HG03064 (cell line): ENCODE results near the gene SAMD13.

ENCODE experiments used
- ATAC-seq: cut with Tn5 transposase; IDR thresholded peaks from one replicate; pipeline ENCODE4 v1.9.1; 2021; ENCODE audit warnings: low read depth; ENCODE audit not compliant: unreplicated experiment

The SAMD13 gene

GRCh38 chr1:84330125-84330984 lies 28.8 kb downstream of the SAMD13 start:
- no peak for ATAC-seq

DNA sequence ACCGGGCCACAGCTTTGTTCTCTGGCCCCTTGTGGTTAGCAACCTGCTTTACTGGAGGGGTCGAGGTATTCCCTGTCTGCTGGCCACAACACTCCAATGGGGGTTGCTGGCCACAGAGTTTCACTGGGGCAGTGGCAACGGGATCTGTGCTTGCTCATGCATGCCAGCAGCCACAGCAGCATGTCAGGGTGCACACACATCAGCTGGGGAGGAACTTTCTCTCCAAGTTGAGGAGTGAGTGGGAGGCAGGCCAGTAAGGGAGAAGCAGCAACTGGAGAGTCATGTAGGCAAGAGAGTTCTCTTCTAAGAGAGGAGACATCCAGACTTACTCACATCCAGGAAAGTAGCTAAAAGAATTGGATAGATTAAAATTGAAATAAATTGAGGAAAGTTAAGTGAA lies 38.0 kb downstream of the SAMD13 start:
- ATAC-seq, result no peak

DNA sequence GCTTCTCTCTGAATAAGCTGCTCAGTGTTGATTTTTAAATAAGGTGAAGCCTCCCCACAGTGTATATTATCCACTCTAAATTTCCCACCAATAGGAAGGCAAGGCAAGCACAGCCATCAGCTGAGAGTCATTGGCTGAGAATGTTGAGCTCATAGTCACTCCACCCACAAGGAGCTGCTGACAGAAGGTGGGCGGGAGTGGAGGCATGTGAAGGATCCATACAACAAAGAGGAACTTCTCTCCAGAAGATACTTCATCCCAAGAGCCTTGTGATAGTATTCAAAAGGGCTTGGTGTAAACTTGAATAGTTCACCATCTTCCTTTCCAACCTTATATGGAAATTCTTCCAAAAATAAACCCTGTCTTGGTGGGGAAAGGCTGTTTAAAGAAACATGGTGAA lies 42.8 kb downstream of the SAMD13 start:
- ATAC-seq, result no peak

GRCh38 chr1:84345220-84345619 lies 43.7 kb downstream of the SAMD13 start:
- ATAC-seq, result no peak

GRCh38 chr1:84347271-84347931 lies 45.9 kb downstream of the SAMD13 start:
- no peak for ATAC-seq

GRCh38 chr1:84347932-84348555 lies 46.5 kb downstream of the SAMD13 start:
- ATAC-seq, result no peak

DNA sequence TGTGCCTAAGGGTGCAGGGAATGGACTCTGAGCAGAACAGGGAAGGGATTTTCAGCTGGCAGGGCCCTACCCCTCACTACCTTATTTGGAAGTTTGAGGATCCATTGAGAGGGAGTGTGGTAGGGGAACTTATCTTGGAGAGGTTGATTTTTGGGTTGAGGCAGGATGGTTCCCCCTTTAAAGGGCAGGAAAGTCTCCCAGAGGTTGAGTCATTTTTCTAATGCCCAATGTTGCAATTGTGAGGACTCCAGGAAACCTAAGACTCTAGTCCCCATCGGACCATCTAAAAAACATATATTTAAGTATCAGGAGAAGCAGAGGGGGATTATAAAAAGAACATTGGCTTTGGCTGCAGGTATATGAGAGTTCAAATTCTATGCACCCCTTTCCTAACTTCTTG lies 47.3 kb downstream of the SAMD13 start:
- ATAC-seq, result no peak

DNA sequence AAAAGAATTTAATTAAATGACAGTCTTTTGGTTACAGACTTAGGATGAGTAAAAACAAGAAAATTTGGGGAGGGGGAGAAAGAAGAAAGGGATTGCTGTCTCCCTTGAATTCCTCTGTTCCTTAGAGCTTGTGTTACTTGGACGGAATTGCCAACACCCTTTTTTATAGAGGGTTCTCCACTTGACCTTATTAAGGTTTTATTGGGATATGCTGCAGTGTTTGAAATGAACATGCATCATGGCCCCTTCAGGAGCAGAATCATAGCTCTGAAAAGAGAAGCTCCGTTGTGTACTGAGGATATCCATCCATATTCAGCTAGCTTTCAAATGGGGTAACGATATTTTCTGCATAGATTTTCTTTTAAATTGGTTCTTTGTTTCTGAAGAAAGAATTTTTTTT lies 48.6 kb downstream of the SAMD13 start:
- ATAC-seq, result no peak

GRCh38 chr1:84350550-84350949 lies 49.0 kb downstream of the SAMD13 start:
- no peak for ATAC-seq

DNA sequence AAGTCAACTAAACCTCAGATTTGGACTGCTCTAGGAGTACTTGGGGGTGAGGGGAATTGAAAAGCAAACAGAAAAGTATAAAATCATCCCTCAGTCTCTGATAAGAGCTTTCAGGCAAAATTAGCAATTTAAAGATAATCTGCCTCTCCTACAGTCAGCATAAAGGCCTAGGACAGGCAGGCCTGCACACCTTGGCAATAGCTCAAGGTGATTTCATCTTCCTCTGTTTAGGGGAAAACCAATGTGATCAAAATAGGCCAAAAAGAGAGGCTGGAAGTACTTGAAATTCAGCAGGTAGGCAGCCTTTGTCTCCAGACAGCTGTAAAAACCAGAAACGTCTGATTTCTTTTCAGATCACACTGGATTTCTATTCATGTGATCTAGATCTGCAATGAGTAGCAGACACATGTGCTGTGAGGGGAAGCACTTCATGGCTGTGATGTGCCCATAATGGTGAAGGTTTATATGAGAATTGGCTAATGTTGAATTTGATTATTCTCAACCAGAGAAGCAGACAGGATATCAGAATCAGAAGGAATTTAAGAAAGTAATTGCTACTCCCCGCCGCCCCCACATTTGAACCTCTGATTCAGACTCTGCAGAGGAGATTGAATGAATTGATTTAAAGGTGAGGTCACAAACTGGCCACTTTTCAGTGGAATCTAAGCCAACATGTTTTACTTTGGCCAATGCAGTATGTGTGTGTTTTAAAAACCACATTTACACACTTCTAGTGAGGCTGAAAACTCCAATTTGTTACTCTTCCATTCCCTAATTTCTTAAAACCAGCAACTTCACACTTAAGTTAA lies 51.0 kb downstream of the SAMD13 start:
- no peak for ATAC-seq

GRCh38 chr1:84353695-84354094 lies 52.2 kb downstream of the SAMD13 start:
- no peak for ATAC-seq

- ATAC-seq, result no peak
These were observed 54.0 kb downstream of the SAMD13 start for GRCh38 chr1:84355556-84355955.

DNA sequence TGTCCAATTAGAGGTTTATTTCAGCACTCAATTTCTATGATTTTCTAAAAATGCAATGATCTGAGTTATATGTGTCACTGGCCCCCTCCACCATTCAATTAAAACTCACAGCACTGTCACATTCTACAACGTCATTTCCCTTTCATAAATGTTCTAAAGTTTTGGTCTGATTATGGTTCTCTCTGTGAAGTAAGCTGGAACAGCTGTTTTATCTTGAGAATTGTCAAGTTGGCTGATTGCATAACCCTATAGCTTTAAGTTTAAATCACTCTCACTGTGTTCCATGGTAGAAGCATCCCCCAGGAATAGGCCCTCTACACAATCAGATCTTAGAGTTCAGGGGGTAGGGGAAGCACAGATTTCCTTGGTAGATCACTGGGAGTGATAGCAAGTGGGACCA lies 55.4 kb downstream of the SAMD13 start:
- no peak for ATAC-seq

DNA sequence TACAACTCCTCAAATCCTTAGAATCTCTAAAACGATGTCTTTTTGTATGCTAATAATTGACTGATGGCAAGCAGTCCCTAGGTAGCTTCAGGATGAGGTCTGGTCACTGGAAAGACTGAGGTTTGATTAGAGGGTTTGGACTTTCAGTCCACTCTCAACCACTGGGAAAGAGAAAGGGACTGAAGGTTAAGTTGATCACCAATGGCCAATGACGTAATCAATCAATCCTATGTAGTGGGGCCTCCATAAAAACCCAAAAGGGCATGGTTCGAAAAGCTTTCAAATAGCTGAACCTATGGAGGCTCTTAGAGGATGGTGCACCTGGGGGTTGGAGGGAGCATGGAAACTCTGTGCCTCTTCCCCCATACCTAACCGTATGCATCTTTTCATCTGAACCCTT lies 57.2 kb downstream of the SAMD13 start:
- no peak for ATAC-seq

DNA sequence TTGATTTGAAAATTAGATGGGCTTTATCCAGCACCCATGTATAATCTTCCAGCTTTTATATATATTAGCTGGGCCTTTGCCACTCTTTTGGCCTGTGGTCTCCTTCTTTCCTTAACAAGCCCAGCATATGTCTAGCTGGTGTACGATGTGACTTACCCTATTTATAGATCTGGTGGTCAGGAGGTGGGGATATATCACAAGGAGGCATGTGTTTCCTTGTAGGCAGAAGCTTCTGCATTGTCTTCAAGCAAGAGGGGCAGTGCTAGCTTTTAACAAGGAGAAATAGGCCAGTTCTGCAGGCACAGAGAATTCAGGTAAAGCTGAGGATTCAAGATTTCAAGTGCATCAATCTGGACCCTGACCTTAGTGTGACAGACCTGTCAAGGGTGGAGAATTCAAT lies 58.8 kb downstream of the SAMD13 start:
- ATAC-seq, result no peak

DNA sequence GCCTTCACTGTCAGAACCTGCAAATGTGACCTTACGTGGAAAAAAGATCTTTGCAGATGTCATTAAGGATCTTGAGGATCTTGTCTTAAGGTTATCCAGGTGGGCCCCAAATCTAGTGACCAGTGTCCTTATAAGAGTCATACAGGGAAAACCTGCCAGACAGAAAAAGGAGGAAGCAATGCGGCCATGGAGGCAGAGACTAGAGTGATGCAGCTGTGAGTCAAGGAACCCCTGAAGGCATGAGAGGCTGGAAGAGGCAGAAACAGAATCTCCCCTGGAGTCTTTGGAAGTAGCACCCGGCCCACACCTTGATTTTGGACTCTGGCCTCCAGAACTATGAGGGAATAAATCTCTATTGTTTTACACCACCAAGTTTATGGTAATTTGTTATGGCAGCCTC lies 60.3 kb downstream of the SAMD13 start:
- ATAC-seq, result no peak

DNA sequence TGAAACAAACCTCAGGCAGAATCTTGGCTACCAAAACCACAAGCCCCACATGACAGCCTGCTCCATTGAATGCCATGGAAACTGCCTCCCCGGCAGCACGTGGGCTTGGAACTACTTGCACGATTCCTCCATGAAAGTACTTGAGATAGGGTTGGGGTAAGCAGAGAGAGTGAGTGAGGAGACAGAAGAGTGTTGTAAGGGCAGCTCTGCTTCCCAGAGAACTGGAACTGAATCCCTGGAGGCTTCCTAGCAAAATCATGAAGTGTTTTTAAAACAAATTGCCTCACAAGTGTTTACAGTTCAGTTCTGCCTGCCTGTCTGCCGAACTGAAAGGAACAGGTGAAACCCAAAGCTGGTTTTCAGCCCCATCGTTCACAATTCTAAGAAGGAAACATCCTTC lies 61.5 kb downstream of the SAMD13 start:
- ATAC-seq, result no peak

GRCh38 chr1:84363622-84364021 lies 62.1 kb downstream of the SAMD13 start:
- no peak for ATAC-seq

DNA sequence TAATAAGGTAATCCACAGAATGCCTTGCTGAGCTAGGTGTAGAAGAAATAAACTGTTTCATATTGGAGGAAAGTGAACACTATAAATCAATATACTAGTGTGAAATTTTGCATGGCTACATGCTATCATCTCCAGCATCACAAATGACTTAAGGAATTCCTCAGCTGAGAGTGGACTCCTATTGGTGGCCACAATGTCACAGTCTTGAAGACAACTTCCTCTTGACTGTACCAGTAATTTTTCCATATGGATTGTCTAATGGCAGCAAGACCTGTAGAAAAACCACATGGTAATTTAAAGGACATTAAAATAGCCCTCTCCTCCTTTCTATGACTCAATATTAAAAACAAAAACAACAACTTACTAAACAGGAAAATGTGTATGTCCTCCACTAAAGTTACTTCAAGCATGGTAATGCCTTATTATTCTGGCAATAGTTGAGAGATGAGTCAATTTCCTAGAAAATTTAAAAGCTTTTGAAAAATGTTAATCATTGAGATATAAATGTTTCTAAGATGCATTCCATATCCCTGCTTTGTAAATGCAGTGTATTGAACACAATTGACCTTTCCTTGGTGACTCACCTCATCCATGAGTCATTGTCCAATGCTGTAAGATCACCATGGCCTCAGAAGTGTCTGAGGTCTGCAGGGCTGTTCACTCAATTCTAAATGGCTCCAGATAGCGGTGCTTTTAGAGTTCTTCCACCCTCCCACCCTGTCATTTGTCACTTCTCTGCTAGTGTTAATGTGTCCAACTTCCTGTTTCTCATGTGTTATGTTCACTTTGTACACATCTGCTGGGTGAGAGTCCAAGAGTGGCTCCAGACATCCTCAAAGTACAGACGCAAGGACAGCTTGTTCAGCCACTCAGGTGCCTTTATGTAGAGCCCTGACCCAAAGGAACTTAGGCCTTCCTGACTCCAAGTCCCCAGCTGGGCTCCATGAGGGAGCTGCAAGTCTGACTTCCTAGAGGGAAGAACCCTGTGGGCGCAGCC lies 64.0 kb downstream of the SAMD13 start:
- ATAC-seq, result no peak

GRCh38 chr1:84366786-84367185 lies 65.3 kb downstream of the SAMD13 start:
- ATAC-seq, result no peak
